Subcutaneous adipose tissue (tissue), 4 donors: ENCODE results near the gene ANKRD35. TPM values are rescaled to one million over a fixed set of nuclear protein-coding genes. Genes with fewer than 3 reads are reported as not detected.

ENCODE experiments used
- total RNA-seq, 4 donors: library from RNA; depleted of rRNA; stranded (reverse); fragments of >200 nt; gene quantifications; one replicate each; pipeline ENCODE4 v1.1.0, GENCODE V29; 2016
- TF ChIP-seq, protein P1 (sequence below): fragments of 450-650 bp; IDR thresholded peaks from one replicate; pipeline ENCODE4 v1.5.1; 2016; ENCODE audit warnings: low read depth, mild to moderate bottlenecking, control low read depth, antibody characterized with exemption, moderate library complexity

Gene ANKRD35
- total RNA-seq, 4 donors from 2014 or later: 1.6 to 7.0 (median 4.5) TPM

DNA sequence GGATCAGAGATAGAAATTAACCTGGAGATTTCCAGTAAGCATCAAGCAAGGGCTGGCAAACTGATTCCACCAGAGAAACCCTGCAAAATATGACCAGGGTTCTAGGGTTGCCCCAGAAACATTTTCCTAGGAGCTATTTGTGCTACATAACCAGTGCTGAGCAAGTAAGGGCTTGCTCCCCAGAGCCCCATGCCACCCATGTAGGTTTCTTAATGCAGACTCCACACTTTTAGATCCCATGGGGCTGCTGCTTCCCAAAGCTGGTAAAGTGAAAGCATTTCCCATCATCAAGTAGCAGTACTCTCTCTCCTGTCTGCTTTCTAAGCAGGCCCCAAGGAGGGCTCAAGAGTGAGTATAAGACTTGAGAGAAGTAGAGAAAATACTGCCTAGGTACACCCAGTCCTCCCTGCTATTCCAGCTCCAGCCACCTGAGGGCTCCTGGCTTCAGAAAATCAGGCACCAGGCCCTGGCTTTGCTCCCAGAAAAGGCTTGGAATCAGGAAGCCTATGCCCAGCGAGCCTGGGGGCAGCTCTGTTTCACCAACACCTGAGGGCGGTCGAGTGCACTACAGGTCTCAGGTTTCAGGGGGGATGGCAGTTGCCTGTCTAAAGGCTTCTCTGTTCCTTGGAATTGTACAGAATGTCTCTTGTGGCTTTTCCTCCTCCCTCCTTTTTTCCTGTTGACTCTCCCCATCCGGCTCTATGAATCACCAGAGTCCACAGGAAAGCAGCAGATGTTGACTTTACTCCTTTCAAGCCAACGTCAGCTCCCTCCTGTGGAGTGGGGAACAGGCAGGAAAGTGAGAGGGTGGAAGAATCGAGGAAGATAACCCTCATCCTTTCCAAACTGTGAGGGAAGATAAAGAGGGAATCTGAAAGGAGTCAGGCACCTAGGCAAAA, 6.2 kb upstream of the ANKRD35 start:
- TF ChIP-seq, protein P1, sequence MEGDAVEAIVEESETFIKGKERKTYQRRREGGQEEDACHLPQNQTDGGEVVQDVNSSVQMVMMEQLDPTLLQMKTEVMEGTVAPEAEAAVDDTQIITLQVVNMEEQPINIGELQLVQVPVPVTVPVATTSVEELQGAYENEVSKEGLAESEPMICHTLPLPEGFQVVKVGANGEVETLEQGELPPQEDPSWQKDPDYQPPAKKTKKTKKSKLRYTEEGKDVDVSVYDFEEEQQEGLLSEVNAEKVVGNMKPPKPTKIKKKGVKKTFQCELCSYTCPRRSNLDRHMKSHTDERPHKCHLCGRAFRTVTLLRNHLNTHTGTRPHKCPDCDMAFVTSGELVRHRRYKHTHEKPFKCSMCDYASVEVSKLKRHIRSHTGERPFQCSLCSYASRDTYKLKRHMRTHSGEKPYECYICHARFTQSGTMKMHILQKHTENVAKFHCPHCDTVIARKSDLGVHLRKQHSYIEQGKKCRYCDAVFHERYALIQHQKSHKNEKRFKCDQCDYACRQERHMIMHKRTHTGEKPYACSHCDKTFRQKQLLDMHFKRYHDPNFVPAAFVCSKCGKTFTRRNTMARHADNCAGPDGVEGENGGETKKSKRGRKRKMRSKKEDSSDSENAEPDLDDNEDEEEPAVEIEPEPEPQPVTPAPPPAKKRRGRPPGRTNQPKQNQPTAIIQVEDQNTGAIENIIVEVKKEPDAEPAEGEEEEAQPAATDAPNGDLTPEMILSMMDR: no peak

DNA sequence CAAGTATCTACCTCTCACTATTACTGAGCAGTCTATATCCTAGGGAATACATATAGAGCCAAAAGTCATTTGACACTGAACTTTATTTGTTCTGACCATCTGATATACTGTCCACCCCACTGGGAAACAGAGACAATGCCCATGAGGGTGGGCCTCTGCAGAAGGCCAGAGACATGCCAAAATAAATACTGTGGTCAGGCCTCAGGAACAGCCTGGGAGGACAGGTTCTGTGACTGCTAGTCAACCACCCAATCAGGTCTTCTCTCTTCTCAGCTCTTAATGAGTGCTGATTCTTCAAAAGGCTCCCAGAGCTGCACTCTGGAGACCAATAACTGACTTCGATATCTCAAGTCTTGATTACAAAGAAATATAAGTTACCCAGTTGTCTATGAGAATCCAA, 5.5 kb upstream of the ANKRD35 start:
- TF ChIP-seq, protein P1: no peak

DNA sequence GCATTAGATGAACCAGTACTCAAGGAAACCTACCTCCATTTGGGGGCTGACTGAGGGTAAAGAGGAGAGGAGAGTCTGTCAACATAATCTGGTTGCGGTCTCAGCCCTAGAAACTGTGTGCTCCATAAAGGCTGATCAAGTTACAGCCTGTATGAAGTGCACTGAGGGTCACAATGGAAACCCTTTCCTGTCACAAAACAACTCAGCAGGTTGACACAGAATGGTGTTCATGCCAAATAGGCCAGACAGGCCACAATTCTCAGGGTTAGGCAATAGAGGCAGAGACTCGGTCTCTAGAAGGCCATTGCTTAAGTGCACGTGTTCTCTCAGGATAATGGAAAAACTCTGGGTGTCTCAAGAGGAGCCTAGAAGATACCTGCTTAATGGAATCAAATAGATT, 4.1 kb upstream of the ANKRD35 start:
- TF ChIP-seq, protein P1: no peak

DNA sequence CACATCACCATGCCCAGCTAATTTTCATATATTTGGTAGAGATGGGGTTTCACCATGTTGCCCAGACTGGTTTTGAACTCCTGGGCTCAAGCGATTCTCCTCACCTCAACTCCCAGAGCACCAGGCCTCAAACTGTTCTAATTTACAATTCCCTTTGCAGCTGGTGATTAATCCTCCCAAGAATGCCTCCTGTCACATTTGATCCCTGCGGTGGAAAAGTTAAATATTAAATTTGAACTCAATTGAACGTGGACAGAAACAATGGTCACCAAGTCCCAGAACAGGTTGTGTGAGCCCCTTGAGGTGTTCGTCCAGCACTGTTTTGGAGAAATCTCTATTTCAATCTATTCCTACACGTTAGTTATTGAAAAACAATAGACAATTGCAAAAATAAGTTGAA, 2.0 kb upstream of the ANKRD35 start:
- TF ChIP-seq, protein P1: no peak

DNA sequence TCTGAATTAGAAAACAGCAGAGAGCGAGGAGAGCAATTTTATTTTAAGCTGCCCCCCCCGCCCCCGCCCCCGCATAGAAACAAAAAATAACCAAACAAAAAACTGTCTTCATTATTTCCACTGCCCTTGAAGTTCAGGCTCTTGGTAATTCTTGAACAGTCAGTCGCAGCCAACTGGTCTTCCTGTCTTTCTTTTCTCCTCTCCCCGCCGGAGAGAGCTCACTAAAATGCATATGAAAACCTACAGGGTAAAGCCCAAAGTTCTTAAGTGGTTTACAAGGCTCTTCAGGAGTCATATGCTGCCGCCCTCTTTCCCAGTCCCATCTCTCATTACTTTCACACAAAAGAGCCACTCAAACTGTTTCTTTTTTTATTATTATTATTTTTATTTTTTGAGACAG, 1.1 kb upstream of the ANKRD35 start:
- TF ChIP-seq, protein P1: no peak

DNA sequence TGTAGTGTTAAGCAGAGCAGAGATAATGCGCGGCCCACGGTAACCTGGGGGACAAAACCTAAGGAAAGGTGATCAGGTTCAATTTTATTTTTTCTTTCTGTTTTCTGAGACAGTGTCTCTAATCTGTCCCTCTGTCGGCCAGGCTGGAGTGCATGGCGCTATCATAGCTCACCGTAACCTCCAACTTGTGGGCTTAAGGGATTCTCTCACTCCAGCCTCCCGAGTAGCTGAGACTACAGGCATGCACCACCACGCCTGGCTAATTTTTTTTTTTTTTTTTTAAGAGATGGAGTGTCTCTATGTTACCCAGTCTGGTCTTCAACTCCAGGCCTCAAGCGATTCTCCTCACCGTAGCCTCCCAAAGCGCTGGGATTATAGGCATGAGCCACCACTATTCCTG, 724 bp upstream of the ANKRD35 start:
- TF ChIP-seq, protein P1: no peak

DNA sequence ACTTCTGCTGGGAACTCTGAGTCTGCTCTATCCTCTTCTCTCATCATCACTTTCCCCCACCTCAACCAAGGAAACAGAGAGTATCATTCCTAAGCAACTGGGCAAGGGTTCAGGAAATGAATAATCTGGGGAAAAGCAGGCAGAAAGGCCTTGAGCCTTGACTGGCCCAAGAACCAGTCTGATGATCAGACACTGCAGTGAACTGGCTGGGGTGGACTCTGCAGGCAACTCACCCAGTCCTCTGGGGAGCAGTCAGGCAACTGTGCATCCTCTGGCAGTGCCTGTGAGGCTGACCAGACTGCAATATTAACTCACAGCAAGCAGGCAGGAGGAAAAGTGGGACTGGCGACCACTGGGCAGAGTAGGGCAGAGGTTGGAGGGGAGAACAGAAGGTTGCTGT, 991 bp downstream of the ANKRD35 start:
- TF ChIP-seq, protein P1: no peak
